Naive thymus-derived CD4-positive, alpha-beta T cell (primary cell): ENCODE results near the gene BMP7. TPM values are rescaled to one million over a fixed set of nuclear protein-coding genes. Genes with fewer than 3 reads are reported as not detected.

ENCODE experiments used
- ATAC-seq: fragments of 150-1000 bp; cut with Tn5 transposase; 2 replicates; pipeline ENCODE4 v1.10.0; 2021; ENCODE audit warnings: mild to moderate bottlenecking, moderate library complexity
- CTCF ChIA-PET: fragments of 350-600 bp; sonication (Branson Sonifier 250); formaldehyde crosslinking; loops from one replicate; lab custom pipeline; 2021; ENCODE audit warnings: antibody characterized with exemption; lab: Charles Lee
- POLR2A ChIA-PET: fragments of 350-600 bp; sonication (Branson Sonifier 250); formaldehyde crosslinking; loops from one replicate; lab custom pipeline; 2021; ENCODE audit warnings: antibody characterized with exemption, inconsistent platforms; lab: Charles Lee
- DNase-seq, 9 donors: peaks; one replicate each; pipeline versions ENCODE4 v3.0.0 to v3.0.0-alpha.2; 2020 to 2022; ENCODE audit warnings: mixed read lengths in 1 of 9
- H3K27ac ChIP-seq: one replicate; pipeline ENCODE4 v1.7.0; 2013; ENCODE audit warnings: mild to moderate bottlenecking, low read depth, low read length, moderate library complexity
- H3K27me3 ChIP-seq, 2 donors: one replicate each; pipeline ENCODE4 v1.7.0; 2013; ENCODE audit warnings: low read length in 2 of 2, mild to moderate bottlenecking in 2 of 2, moderate library complexity in 2 of 2; ENCODE audit not compliant: control insufficient read depth in 2 of 2, insufficient read depth in 2 of 2
- H3K36me3 ChIP-seq, 3 experiments: 1 replicate in 2 of 3; 2 replicates in 1 of 3; pipeline ENCODE4 v1.7.0; 2013; ENCODE audit warnings: low read length in 3 of 3, mild to moderate bottlenecking in 3 of 3, moderate library complexity in 1 of 3; ENCODE audit not compliant: insufficient read depth in 3 of 3, control insufficient read depth in 2 of 3
- H3K4me1 ChIP-seq, 2 donors: one replicate each; pipeline ENCODE4 v1.7.0; 2013; ENCODE audit warnings: low read length in 2 of 2, mild to moderate bottlenecking in 2 of 2, moderate library complexity in 1 of 2; ENCODE audit not compliant: control insufficient read depth in 2 of 2, insufficient read depth in 2 of 2
- H3K4me3 ChIP-seq: 2 replicates; pipeline ENCODE4 v1.7.0; 2013; ENCODE audit warnings: mild to moderate bottlenecking, low read length
- H3K9me3 ChIP-seq, 3 experiments: 1 replicate in 2 of 3; 2 replicates in 1 of 3; pipeline ENCODE4 v1.7.0; 2013; ENCODE audit warnings: low read length in 3 of 3; ENCODE audit not compliant: control insufficient read depth in 2 of 3
- H3K27ac Mint-ChIP-seq, 9 donors: one replicate each; pipeline ENCODE4 v1.8.0; 2020 to 2022; ENCODE audit warnings: mixed read lengths in 9 of 9, mild to moderate bottlenecking in 8 of 9, moderate library complexity in 5 of 9, inconsistent platforms in 2 of 9
- H3K27me3 Mint-ChIP-seq, 5 donors: one replicate each; pipeline ENCODE4 v1.8.0; 2021 to 2022; ENCODE audit warnings: mixed read lengths in 5 of 5, mild to moderate bottlenecking in 1 of 5
- H3K36me3 Mint-ChIP-seq, 5 donors: one replicate each; pipeline ENCODE4 v1.8.0; 2020 to 2022; ENCODE audit warnings: mixed read lengths in 5 of 5, mild to moderate bottlenecking in 3 of 5, inconsistent platforms in 1 of 5
- H3K4me1 Mint-ChIP-seq, 7 donors: one replicate each; pipeline ENCODE4 v1.8.0; 2020 to 2022; ENCODE audit warnings: mixed read lengths in 7 of 7, mild to moderate bottlenecking in 3 of 7, inconsistent platforms in 1 of 7
- H3K4me3 Mint-ChIP-seq, 10 donors: one replicate each; pipeline ENCODE4 v1.8.0; 2020 to 2022; ENCODE audit warnings: mild to moderate bottlenecking in 10 of 10, mixed read lengths in 10 of 10, moderate library complexity in 6 of 10, inconsistent platforms in 2 of 10
- H3K9me3 Mint-ChIP-seq, 11 donors: one replicate each; pipeline ENCODE4 v1.8.0; 2020 to 2022; ENCODE audit warnings: mixed read lengths in 11 of 11, mild to moderate bottlenecking in 4 of 11, inconsistent platforms in 1 of 11, moderate library complexity in 1 of 11
- intact Hi-C, 2 donors: fragments of 100-400 bp; cut with micrococcal nuclease; formaldehyde crosslinking; loops; one replicate each; pipeline ENCODE4 v1.15.1; 2023
- polyA plus RNA-seq, 2 donors: library from polyadenylated mRNA; unstranded; fragments of 300-500 nt; fragmentation: Illumina TruSeq; gene quantifications; one replicate each; pipeline ENCODE4 v1.2.3, GENCODE V29; 2021
- total RNA-seq, 6 experiments: library from RNA in 5 of 6; stranded (reverse) in 5 of 6; gene quantifications; 1 replicate in 5 of 6; 2 replicates in 1 of 6; pipeline ENCODE4 v1.2.3 and lab custom pipeline; 2021 to 2026

Gene BMP7
- total and polyA plus RNA-seq, 7 experiments from 2014 or later: not detected

- H3K27ac ChIP-seq: no peak overlapping the region
- peaks cover 0 to 7% (median 2%) of the 10 kb centered on the region in 7 donors for H3K4me1 Mint-ChIP-seq
- ChIA-PET POLR2A (interaction anchor here (0.6 kb wide), 1 partner anchor 180 kb away, joined by 3 read pairs; no protein-coding TSS in a partner anchor), CTCF (no interaction called here)
- no peaks in the 10 kb centered on the region for H3K9me3 ChIP-seq
- H3K4me3 Mint-ChIP-seq: no peak overlapping the region
- H3K9me3 Mint-ChIP-seq: peaks cover 0 to 2% (median 0%) of the 10 kb centered on the region in 11 donors
- H3K27ac Mint-ChIP-seq: no peak overlapping the region
- DNase-seq (no peak), ATAC-seq (no peak)
- H3K27me3 ChIP-seq: no peaks in the 10 kb centered on the region
- no peaks in the 10 kb centered on the region for H3K36me3 ChIP-seq
- intact Hi-C loops: no loop called here
- H3K4me1 ChIP-seq: no peaks in the 10 kb centered on the region
- H3K27me3 Mint-ChIP-seq: peaks cover 6 to 22% (median 15%) of the 10 kb centered on the region in 5 donors
- H3K4me3 ChIP-seq: no peak overlapping the region
- H3K36me3 Mint-ChIP-seq: no peaks in the 10 kb centered on the region
Observed at GRCh38 chr20:57178582-57179111, 87.8 kb downstream of the BMP7 start.

DNA sequence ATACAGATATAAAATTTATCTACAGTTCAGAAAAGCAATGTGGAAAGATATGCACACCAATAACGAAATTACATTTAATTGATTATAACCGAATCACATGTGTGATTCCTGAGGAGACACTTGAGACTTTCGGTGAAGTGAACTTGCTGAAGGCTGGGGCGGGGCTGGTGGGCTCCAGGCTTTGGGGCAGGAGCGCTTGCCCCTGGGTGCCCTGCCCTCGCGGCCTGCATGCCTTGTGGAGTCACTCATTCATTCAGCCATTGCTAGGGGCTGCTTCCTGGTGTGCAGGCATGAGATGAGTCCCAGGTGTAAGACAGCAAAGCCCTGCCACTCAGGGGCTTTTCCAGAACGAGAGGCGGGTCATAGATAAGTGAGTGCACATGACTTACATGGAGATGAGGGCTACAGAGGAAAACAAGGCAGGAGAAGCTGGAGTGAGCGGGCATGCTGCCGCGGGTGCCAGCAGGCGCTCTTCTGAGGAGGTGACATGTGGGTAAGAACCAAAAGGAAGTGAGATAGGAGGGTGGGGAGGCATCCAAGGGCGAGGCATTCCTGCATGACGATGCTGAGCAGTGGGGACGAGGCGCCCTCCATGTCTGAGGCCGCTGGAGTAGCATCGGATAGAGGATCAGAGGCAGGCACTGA is 88.7 kb downstream of the BMP7 start:
- ATAC-seq (no peak), DNase-seq (no peak)
- CTCF ChIA-PET: no interaction called here
- Histone ChIP-seq H3K27me3 (no peaks in the 10 kb centered on the region), H3K4me3 (no peak overlapping the region), H3K9me3 (no peaks in the 10 kb centered on the region), H3K36me3 (no peaks in the 10 kb centered on the region), H3K4me1 (no peaks in the 10 kb centered on the region), H3K27ac (no peak overlapping the region)
- Mint-ChIP-seq H3K27ac (no peak overlapping the region), H3K4me3 (peak overlapping the region in 2 of 10 donors; percentile 7 to 17), H3K4me1 (peaks cover 0 to 7% (median 2%) of the 10 kb centered on the region in 7 donors), H3K36me3 (no peaks in the 10 kb centered on the region), H3K27me3 (peaks cover 6 to 19% (median 15%) of the 10 kb centered on the region in 5 donors), H3K9me3 (peaks cover 0 to 2% (median 0%) of the 10 kb centered on the region in 11 donors)
- intact Hi-C loops: no loop called here
- POLR2A ChIA-PET: no interaction called here

- H3K27me3 Mint-ChIP-seq: peaks cover 6 to 22% (median 17%) of the 10 kb centered on the region in 5 donors
- Histone ChIP-seq H3K9me3 (no peaks in the 10 kb centered on the region), H3K36me3 (no peaks in the 10 kb centered on the region), H3K27ac (no peak overlapping the region), H3K27me3 (no peaks in the 10 kb centered on the region), H3K4me3 (no peak overlapping the region), H3K4me1 (no peaks in the 10 kb centered on the region)
- CTCF ChIA-PET: no interaction called here
- peaks cover 0 to 7% (median 2%) of the 10 kb centered on the region in 7 donors for H3K4me1 Mint-ChIP-seq
- ATAC-seq (no peak), DNase-seq (no peak)
- H3K36me3 Mint-ChIP-seq: no peaks in the 10 kb centered on the region
- POLR2A ChIA-PET: no interaction called here
- intact Hi-C loops: no loop called here
- no peak overlapping the region for H3K27ac Mint-ChIP-seq
- peak overlapping the region in 1 of 10 donors; percentile 34 for H3K4me3 Mint-ChIP-seq
- peaks cover 0 to 3% (median 0%) of the 10 kb centered on the region in 11 donors for H3K9me3 Mint-ChIP-seq
Observed at GRCh38 chr20:57176842-57177241, 89.6 kb downstream of the BMP7 start.

DNA sequence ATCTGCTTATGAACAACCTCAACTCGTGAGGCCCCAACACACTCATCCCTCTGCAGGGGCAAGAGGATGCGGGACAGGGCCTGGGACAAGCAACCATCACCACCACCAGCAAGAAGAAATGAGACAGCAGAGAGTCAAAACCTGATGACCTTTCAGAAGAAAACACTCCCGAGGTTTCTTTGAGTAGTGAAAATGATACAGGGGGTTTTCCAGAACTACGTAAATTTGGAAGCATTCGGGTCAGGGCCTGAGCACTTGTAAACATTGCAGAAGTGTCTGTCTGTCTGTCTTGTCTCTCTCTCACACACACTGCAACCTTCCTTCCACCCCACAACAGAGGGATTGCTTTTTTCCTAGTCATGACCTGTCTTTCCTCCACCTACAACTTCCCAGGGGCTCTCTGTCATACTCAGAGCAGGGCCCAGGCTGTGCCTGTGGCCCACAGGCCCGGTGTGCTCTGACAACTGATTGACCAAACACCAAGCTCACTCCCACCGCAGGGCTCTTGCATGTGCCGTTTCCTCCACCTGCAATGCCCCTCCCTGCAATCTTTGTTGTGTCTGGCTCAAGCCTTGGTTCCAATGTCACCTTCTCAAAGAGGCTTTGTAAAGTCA is 90.9 kb downstream of the BMP7 start:
- Histone ChIP-seq H3K36me3 (no peaks in the 10 kb centered on the region), H3K4me3 (no peak overlapping the region), H3K9me3 (no peaks in the 10 kb centered on the region), H3K4me1 (no peaks in the 10 kb centered on the region), H3K27me3 (no peaks in the 10 kb centered on the region), H3K27ac (no peak overlapping the region)
- POLR2A ChIA-PET: no interaction called here
- Mint-ChIP-seq H3K4me1 (peaks cover 0 to 7% (median 2%) of the 10 kb centered on the region in 7 donors), H3K9me3 (peaks cover 0 to 3% (median 0%) of the 10 kb centered on the region in 11 donors), H3K27ac (no peak overlapping the region), H3K4me3 (no peak overlapping the region), H3K27me3 (peaks cover 6 to 27% (median 20%) of the 10 kb centered on the region in 5 donors), H3K36me3 (no peaks in the 10 kb centered on the region)
- CTCF ChIA-PET: no interaction called here
- intact Hi-C loops: no loop called here
- DNase-seq (peak in 1 of 9 donors; percentile 25), ATAC-seq (no peak)

GRCh38 chr20:57174737-57175136 is 91.7 kb downstream of the BMP7 start:
- intact Hi-C loops: no loop called here
- Mint-ChIP-seq H3K27me3 (peaks cover 2 to 27% (median 13%) of the 10 kb centered on the region in 5 donors), H3K36me3 (no peaks in the 10 kb centered on the region), H3K4me3 (no peak overlapping the region), H3K9me3 (peaks cover 0 to 3% (median 0%) of the 10 kb centered on the region in 11 donors), H3K4me1 (peaks cover 0 to 7% (median 2%) of the 10 kb centered on the region in 7 donors), H3K27ac (no peak overlapping the region)
- Histone ChIP-seq H3K27me3 (no peaks in the 10 kb centered on the region), H3K4me3 (no peak overlapping the region), H3K27ac (no peak overlapping the region), H3K4me1 (no peaks in the 10 kb centered on the region), H3K36me3 (no peaks in the 10 kb centered on the region), H3K9me3 (no peaks in the 10 kb centered on the region)
- ChIA-PET POLR2A (no interaction called here), CTCF (no interaction called here)
- ATAC-seq: no peak
- no peak for DNase-seq

DNA sequence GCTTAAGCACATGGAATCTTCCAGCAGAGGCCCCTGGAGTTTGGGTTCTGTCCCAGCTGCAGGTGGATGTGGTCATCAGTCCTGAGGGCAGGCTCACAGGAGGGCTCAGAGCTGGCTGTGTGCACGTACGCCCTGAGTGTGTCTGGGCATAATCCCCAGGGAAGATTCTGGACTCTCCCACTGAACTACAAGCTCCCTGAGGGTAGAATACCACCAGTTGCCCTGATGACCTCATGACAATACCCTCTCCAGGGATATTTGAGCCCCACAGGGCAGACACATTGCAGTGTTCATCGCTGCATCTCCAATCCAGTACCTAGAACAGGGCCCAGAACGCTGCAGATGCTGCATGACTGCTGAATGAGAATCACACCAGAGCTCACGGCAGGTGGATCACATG is 92.5 kb downstream of the BMP7 start:
- CTCF ChIA-PET: no interaction called here

More for the DNA sequence above, 92.5 kb downstream of the BMP7 start:
- DNase-seq: no peak
- H3K27ac Mint-ChIP-seq: no peak overlapping the region
- no peak for ATAC-seq
- no peak overlapping the region for H3K27ac ChIP-seq
- intact Hi-C loops: no loop called here
- H3K4me1 ChIP-seq: no peaks in the 10 kb centered on the region
- POLR2A ChIA-PET: no interaction called here
- H3K27me3 Mint-ChIP-seq: peaks cover 2 to 27% (median 13%) of the 10 kb centered on the region in 5 donors
- no peaks in the 10 kb centered on the region for H3K36me3 ChIP-seq
- H3K27me3 ChIP-seq: no peaks in the 10 kb centered on the region
- no peak overlapping the region for H3K4me3 Mint-ChIP-seq
- no peaks in the 10 kb centered on the region for H3K36me3 Mint-ChIP-seq
- peaks cover 0 to 3% (median 0%) of the 10 kb centered on the region in 11 donors for H3K9me3 Mint-ChIP-seq
- peaks cover 0 to 7% (median 2%) of the 10 kb centered on the region in 7 donors for H3K4me1 Mint-ChIP-seq
- no peak overlapping the region for H3K4me3 ChIP-seq
- H3K9me3 ChIP-seq: no peaks in the 10 kb centered on the region
